GM12892 (cell line): ENCODE data around the gene SNAPC3.
"Not testable (repeated sequence)": the region's sequence is repeated elsewhere in the genome, so short reads cannot be mapped to it uniquely, and the experiment has no call there.

Experiments
- DNase-seq: peaks from one replicate; pipeline ENCODE4 v3.0.0; 2011; ENCODE audit not compliant: insufficient read length
- FAIRE-seq: peaks from 2 replicates; lab custom pipeline; 2011; peaks lifted over from hg19 to GRCh38; lab: Jason Lieb, UNC
- POLR2A ChIP-seq: IDR thresholded peaks from 2 replicates; pipeline ENCODE4 v1.6.1; 2011; ENCODE audit warnings: low read depth, low read length, control low read depth
- POLR2AphosphoS5 ChIP-seq: IDR thresholded peaks from 2 replicates; pipeline ENCODE4 v1.6.1; 2011; ENCODE audit warnings: low read depth, low read length, control low read depth
- TAF1 ChIP-seq: IDR thresholded peaks from 2 replicates; pipeline ENCODE4 v1.6.1; 2011; ENCODE audit warnings: low read depth, mild to moderate bottlenecking, control low read depth, low read length, borderline replicate concordance

SNAPC3 gene

DNA sequence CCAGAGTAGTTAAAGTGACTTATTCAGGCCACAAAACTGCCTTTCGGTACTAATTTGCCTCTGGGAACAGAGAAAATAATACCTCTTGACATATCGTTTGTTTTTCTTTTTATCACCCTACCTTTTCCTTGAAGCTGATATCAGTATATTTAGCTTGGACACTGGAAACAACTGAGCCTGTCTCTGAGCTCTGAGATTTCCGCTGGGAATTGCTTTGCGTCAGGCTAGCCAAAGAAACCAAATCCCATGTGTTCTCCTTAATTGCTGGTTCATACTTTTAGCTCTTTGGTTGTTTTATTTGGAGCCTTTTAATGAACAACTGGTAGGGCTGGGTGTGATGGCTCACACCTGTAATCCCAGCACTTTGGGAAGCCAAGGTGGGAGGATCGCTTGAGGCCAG is 30.3 kb upstream of the SNAPC3 start:
- FAIRE-seq, result no peak
- TF ChIP-seq POLR2AphosphoS5 (no peak), TAF1 (no peak), POLR2A (no peak)
- DNase-seq, result no peak

DNA sequence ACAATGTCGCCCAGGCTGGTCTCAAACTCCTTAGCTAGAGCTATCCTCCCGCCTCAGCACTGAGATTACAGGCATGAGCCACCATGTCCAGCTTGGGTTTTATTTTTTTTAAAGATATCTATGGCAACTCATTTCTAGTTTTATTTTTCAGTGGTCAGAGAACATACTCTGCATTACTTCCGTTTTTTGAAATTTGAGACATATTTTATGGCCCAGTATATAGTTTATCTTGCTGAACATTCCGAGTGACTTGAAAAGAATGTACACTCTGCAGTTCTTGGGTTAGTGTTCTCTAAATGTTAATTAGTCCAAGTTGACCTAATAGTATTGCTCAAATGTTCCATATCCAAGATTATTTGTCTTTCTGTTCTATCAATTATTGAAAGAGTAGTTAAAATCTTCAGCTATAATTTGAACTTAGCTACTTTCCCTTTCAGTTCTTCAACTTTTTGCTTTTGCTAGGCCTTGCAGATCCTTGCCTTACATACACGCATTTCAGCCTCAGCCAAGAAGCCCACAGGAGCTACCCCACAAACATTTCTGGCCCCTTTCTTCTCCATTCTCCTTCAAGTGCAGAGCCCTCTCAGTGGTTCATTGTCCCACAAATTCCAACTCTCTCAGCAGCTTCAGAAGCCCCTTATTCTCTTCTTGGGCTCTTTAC is 22.3 kb upstream of the SNAPC3 start:
- FAIRE-seq (no peak), DNase-seq (no peak)
- TF ChIP-seq TAF1, result no peak
- TF ChIP-seq POLR2AphosphoS5, result no peak
- TF ChIP-seq POLR2A, result no peak

DNA sequence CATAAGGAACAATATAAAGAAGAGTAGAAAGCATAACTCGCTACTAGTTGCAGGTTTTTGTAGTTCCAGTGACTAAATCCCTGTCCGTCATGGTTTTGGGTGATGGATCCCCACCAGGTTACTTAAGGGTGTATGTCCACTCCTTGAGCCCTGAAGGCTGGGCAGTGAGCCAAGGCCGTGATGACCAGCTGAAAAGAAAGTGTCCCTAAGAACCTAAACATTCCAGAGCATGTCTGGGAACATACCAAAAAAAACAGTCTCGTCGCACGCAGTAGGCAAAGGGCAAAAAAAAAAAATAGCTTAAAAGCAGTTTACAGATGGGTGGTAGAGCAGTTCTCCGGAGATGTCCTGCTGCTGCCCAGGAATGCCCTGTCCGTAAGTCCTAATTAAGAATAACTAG is 21.4 kb upstream of the SNAPC3 start:
- TF ChIP-seq POLR2AphosphoS5 (no peak), TAF1 (no peak), POLR2A (no peak)
- DNase-seq, result no peak
- FAIRE-seq, result no peak

DNA sequence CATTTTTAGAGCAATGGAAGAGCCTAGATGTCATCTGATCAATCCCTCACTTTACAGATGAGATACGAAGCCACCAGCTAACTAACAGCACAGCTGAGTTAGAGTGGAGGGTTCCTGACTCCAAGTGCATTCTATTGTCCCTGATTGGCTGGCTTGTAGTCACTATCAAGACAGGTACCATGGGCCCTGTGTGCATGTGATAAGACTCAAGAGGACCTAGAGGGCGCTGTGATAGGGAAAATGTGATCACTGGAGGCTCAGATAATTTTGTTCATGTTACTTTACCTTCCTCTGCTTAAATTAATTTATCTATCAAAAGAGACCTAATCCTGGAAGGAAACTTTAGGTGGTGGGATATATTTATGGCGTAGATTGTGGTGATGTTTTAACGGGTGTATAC is 19.5 kb upstream of the SNAPC3 start:
- DNase-seq, result no peak
- TF ChIP-seq POLR2A (no peak), POLR2AphosphoS5 (no peak), TAF1 (no peak)
- no peak for FAIRE-seq

DNA sequence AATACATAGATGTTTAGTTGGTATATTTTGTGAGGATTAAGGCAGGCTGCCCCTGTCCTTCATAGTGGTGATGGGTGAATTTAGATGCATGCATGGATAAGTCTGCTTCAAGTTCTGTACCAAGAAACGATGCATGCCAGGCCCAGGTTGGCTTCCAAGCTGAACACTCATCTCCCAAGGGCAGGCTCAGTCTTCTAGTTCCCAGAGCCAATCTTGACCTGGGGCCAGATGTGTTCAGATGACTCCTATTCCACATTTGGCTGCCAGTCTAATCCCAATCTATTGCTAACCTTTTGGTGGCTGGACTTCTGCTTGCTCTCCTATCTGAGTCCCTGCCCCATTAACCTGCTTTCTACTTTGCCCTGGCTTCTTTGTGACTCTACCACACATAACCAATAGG is 18.5 kb upstream of the SNAPC3 start:
- FAIRE-seq (no peak), DNase-seq (no peak)
- TF ChIP-seq POLR2A, result no peak
- TF ChIP-seq POLR2AphosphoS5, result no peak
- TF ChIP-seq TAF1, result no peak

DNA sequence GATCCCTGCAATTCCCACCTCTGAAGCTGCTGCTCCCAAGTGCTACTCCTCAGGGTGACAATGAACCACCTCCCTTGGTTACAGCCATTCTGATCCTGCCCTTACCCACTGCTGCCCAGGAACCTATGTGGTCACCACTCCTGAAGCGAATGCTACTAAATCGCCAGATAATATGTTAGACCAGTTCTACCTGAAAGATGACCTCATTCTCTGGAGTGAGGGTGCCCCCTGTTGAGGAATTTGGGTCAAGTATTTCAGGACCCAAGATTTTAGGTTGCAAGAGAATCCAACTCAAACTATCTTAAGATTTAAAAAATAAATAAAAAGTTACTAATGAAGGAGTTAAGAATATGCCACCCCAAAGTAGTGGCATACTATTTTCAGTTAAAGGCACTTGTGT is 5.8 kb upstream of the SNAPC3 start:
- DNase-seq (no peak), FAIRE-seq (no peak)

DNA sequence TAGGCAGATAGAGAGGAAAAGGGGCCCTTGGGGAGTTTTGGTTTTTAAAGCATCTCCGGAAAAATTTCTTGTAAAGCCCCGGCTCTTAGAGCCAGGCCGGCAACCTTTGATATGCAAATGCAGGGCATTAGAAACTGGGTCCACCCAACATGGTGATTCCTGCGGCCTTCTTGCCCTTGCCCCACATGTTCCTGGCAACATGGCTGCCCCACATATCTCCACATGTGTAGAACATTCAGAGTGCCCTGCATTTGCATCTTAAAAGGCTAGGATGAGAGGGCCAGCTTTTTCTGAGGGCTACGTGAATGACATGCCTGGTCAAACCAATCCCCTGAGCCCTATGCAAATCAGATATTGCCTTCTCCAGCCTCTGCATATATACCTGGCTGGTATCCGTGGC is 5.0 kb upstream of the SNAPC3 start:
- DNase-seq, result no peak
- TF ChIP-seq POLR2AphosphoS5 (no peak), TAF1 (no peak), POLR2A (no peak)
- no peak for FAIRE-seq

More for the DNA sequence above, 5.8 kb upstream of the SNAPC3 start:
- no peak for TF ChIP-seq TAF1
- no peak for TF ChIP-seq POLR2A
- TF ChIP-seq POLR2AphosphoS5, result no peak

DNA sequence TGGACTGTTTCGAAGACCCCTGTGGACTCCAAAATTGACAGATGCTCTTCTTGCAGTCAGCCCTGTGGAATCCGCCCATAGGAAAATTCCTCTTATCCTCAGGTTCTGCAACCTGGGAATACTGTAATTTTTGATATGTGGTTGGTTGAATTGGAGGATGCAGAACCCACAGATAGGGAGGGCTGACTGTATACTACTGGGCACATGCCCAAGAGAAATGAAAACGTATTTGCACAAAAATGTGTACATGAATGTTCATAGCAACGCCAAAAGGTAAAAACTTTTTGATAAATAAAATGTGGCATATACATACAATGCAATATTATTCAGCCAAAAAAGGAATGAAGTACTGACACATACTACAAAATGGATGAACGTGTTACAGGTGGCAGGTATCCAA is 1.9 kb upstream of the SNAPC3 start:
- TF ChIP-seq TAF1 (no peak), POLR2AphosphoS5 (no peak), POLR2A (no peak)
- DNase-seq, result no peak

DNA sequence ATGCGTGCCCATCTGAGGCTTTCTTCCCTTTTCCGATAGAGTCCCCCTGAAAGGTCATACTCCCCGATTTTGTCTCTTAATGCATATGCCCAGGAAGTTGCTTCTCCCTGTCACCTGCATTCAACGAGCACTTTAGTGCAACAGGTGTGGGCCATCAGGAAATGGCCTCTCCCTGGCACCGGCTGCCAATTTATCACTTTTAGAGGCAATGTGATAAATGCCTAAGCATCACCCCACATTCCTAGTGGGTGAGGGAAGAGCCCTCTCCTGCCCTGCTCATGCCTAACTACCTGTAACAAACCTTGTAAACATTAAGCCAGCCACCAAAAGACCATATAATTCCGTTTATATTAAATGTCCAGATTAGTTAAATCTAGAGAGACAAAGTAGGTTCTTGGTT is 1.1 kb upstream of the SNAPC3 start:
- TF ChIP-seq POLR2AphosphoS5 (no peak), TAF1 (no peak), POLR2A (no peak)
- DNase-seq (no peak), FAIRE-seq (no peak)

More for the DNA sequence above, 1.9 kb upstream of the SNAPC3 start:
- no peak for FAIRE-seq

DNA sequence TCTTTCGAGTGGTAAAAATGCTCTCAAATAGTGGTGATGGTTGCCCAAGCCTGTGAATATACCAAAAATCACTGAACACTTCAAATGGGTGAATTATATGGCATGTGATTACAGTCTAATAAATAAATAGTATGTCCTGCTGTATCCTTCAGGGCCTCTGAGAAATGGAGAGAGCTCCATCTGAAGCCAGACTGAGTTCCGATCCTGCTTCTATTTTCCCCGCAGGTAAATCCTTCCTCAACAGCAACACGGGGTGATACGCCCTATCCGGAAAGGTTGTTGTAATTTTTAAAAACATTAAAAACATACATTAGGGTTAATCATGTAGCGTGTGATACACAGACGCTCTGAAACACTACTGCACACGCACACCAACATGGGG is 695 bp upstream of the SNAPC3 start:
- TF ChIP-seq TAF1, result no peak
- TF ChIP-seq POLR2A, result no peak
- TF ChIP-seq POLR2AphosphoS5, result no peak
- DNase-seq, result no peak
- peak; percentile 21 for FAIRE-seq

DNA sequence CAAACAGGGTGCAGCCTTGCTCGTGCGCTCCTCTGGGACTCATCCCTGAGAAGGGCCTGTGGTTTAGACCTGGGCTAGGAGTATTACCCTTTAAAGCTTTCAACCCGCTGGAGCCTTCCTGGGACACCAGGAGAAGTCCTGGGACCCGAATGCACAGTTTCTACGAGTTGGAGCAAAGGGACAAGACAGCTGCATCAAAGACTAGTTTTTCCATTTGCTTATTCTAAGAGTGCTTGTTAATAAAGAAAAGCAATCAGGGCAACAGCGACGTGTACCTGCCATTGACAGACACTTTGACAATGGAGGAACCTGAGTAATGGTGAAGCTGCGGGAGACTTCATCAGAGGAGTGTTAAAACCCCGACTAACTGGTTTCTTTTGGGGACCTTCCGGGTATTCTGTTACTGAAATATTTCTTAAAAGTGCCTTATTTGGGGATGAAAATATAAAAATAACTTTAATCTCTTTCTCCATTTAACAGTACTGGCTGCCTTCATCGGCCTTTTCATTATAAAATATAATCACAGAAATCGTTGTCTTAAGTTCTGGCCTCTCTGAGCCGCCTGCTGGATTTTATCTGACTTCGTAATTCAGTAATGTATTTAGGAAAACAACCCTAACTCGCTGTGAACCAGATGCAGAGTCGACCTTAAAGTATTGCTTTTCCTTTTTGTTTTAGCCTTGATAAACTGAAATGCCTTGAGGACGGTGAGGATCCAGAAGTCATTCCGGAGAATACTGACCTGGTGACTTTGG is 732 bp downstream of the SNAPC3 start:
- FAIRE-seq (peak; percentile 9), DNase-seq (no peak)

DNA sequence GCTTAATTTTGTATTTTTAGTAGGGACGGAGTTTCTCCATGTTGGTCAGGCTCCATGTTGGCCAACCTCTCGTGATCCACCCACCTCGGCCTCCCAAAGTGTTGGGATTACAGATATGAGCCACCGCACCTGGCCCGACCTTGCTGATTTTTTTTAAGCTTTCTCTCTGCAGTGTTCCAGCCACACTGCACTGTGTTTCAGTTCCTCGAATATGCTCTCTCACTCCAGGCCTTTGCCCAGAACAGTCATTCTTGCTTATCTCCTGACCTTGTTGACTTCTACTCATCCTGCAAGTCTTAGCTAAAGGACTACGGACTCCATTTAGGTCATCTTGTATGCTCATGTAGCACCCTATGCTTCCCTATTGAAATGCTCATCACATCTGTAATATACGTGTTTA is 3.3 kb downstream of the SNAPC3 start:
- FAIRE-seq (peak; percentile 90), DNase-seq (no peak)
- no peak for TF ChIP-seq POLR2A
- no peak for TF ChIP-seq TAF1
- no peak for TF ChIP-seq POLR2AphosphoS5

More for the DNA sequence above, 732 bp downstream of the SNAPC3 start:
- TF ChIP-seq POLR2AphosphoS5 (no peak), TAF1 (no peak), POLR2A (no peak)

DNA sequence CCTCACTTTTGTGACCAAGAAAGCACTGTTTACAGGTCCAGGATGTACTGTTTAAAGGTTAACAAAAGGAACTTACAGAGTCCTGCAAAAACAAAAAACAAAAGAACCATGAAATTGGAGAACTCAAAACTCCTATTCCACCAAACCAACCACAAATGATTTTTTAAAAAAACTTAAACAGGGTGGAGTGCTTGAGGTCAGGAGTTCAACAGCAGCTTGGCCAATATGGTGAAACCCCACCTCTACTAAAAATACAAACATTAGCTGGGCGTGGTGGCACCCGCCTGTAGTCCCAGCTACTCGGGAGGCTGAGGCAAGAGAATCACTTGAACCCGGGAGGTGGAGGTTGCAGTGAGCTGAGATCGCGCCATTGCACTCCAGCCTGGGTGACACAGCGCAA is 5.0 kb downstream of the SNAPC3 start:
- FAIRE-seq, DNase-seq: not testable (repeated sequence)
